OCI-LY7 (cell line): ENCODE results near the gene UBQLN1. TPM values are rescaled to one million over a fixed set of nuclear protein-coding genes. Genes with fewer than 3 reads are reported as not detected.
"Not testable (repeated sequence)": the region's sequence is repeated elsewhere in the genome, so short reads cannot be mapped to it uniquely, and the experiment has no call there.

Experiments
- BruUV-seq: library from RNA; stranded (reverse); fragments of 400-500 nt; replicated peaks from 2 replicates; lab custom pipeline; 2021; lab: Mats Ljungman, UMichigan
- CTCF ChIA-PET: fragments of 300-600 bp; sonication (Branson Sonifier 250); formaldehyde crosslinking; loops from one replicate; lab custom pipeline; 2022; ENCODE audit warnings: antibody characterized with exemption; ENCODE audit not compliant: unreplicated experiment; lab: Charles Lee
- POLR2A ChIA-PET: fragments of 300-600 bp; sonication (Branson Sonifier 250); formaldehyde crosslinking; loops from one replicate; lab custom pipeline; 2022; ENCODE audit warnings: antibody characterized with exemption; lab: Charles Lee
- DNase-seq: peaks from one replicate; pipeline ENCODE4 v3.0.0-alpha.2; 2015; ENCODE audit warnings: low spot score
- H2AFZ ChIP-seq: fragments of 200-600 bp; sonication (generic), shearing (Covaris generic); 2 replicates; pipeline ENCODE4 v1.6.1; 2014; ENCODE audit warnings: mild to moderate bottlenecking, antibody characterized with exemption, low read length, moderate library complexity
- H3K27ac ChIP-seq: fragments of 200-600 bp; sonication (generic); 2 replicates; pipeline ENCODE4 v1.5.1; 2014; ENCODE audit warnings: mixed run types, low read depth, mild to moderate bottlenecking, moderate library complexity, low read length, inconsistent platforms; ENCODE audit not compliant: poor library complexity, severe bottlenecking
- H3K36me3 ChIP-seq: fragments of 200-600 bp; sonication (generic); 2 replicates; pipeline ENCODE4 v1.6.1; 2014; ENCODE audit warnings: mild to moderate bottlenecking, antibody characterized with exemption, low read length, moderate library complexity, mixed read lengths; ENCODE audit not compliant: insufficient read depth
- H3K4me1 ChIP-seq: fragments of 200-600 bp; sonication (generic); 2 replicates; pipeline ENCODE4 v1.5.1; 2014; ENCODE audit warnings: mild to moderate bottlenecking, low read length; ENCODE audit not compliant: insufficient read depth, poor library complexity, severe bottlenecking
- H3K4me2 ChIP-seq: fragments of 200-600 bp; sonication (generic); 2 replicates; pipeline ENCODE4 v1.6.1; 2014; ENCODE audit warnings: mild to moderate bottlenecking, low read length
- H3K4me3 ChIP-seq: fragments of 200-600 bp; sonication (generic); 2 replicates; pipeline ENCODE4 v1.5.1; 2014; ENCODE audit warnings: mild to moderate bottlenecking, low read depth, low read length; ENCODE audit not compliant: poor library complexity, severe bottlenecking
- H3K79me2 ChIP-seq: fragments of 200-600 bp; sonication (generic); 2 replicates; pipeline ENCODE4 v1.6.1; 2016; ENCODE audit warnings: low read depth, mild to moderate bottlenecking, low read length, moderate library complexity, mixed read lengths; ENCODE audit not compliant: insufficient read depth
- H3K9me2 ChIP-seq: fragments of 200-600 bp; sonication (generic); 2 replicates; pipeline ENCODE4 v1.6.1; 2016; ENCODE audit warnings: mild to moderate bottlenecking, low read length, mixed read lengths; ENCODE audit not compliant: insufficient read depth
- H3K9me3 ChIP-seq: fragments of 200-600 bp; sonication (generic); 2 replicates; pipeline ENCODE4 v1.6.1; 2014; ENCODE audit warnings: mild to moderate bottlenecking, mixed run types, low read length, mixed read lengths
- H4K20me1 ChIP-seq: fragments of 200-600 bp; sonication (generic); 2 replicates; pipeline ENCODE4 v1.6.1; 2014; ENCODE audit warnings: mild to moderate bottlenecking, antibody characterized with exemption, low read length, moderate library complexity, mixed read lengths; ENCODE audit not compliant: insufficient read depth
- CTCF ChIP-seq: fragments of 200-600 bp; sonication (generic); conservative IDR thresholded peaks from 2 replicates; pipeline ENCODE4 v1.5.1; 2014; ENCODE audit warnings: mild to moderate bottlenecking, antibody characterized with exemption, low read length, moderate library complexity, mixed read lengths
- EZH2phosphoT487 ChIP-seq: fragments of 200-600 bp; sonication (generic); IDR thresholded peaks from 2 replicates; pipeline ENCODE4 v1.6.1; 2018; ENCODE audit warnings: low read depth, borderline replicate concordance, mild to moderate bottlenecking, mixed run types, antibody characterized with exemption, low read length, moderate library complexity, mixed read lengths
- intact Hi-C: fragments of 100-400 bp; cut with micrococcal nuclease; formaldehyde crosslinking; loops from one replicate; pipeline ENCODE4 v1.10.0; 2022; ENCODE audit not compliant: unreplicated experiment
- total RNA-seq, 2 experiments: library from RNA; depleted of rRNA in 1 of 2; stranded (reverse); fragments of >200 nt in 1 of 2; shearing (Covaris generic) in 1 of 2; gene quantifications; 2 replicates each; pipeline ENCODE4 v1.2.3, GENCODE V29; 2014 to 2022

UBQLN1 gene
- total RNA-seq, 2 experiments from 2014 or later: 115 to 179 TPM

DNA sequence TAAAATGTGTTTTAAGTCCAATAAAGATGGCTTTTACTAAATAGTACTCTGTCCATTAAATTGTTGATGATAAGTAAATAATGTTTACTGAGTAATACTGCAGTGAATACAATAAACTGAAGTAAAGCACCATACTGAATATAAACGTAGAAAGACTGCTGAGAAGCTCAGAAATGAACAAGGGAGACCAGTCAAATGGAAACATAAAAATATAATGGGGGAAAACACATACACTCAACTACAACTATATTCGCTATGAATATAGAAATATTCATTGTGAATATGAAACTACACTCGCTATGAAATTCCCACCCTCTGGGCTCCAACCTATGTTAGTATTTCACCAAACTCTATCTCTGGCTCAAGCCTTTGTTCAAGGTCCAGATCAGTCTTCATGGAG, 41.9 kb upstream of the UBQLN1 start:
- Histone ChIP-seq H3K4me3 (no peak overlapping the region), H3K79me2 (no peaks in the 10 kb centered on the region), H3K36me3 (no peaks in the 10 kb centered on the region), H3K4me2 (no peak overlapping the region), H3K4me1 (peaks cover 5% of the 10 kb centered on the region), H4K20me1 (no peaks in the 10 kb centered on the region), H3K27ac (no peak overlapping the region), H2AFZ (no peak overlapping the region), H3K9me2 (no peaks in the 10 kb centered on the region), H3K9me3 (no peaks in the 10 kb centered on the region)
- DNase-seq: no peak
- ChIA-PET POLR2A (no interaction called here), CTCF (no interaction called here)
- no TSS peak for BruUV-seq
- intact Hi-C loops: no loop called here
- TF ChIP-seq EZH2phosphoT487 (no peak), CTCF (no peak)

- no peaks in the 10 kb centered on the region for H3K9me2 ChIP-seq
- no peaks in the 10 kb centered on the region for H4K20me1 ChIP-seq
- no peaks in the 10 kb centered on the region for H3K4me1 ChIP-seq
- no peak overlapping the region for H2AFZ ChIP-seq
- intact Hi-C loops: no loop called here
- no peak overlapping the region for H3K4me3 ChIP-seq
- no peak for TF ChIP-seq CTCF
- no peak for TF ChIP-seq EZH2phosphoT487
- no peak overlapping the region for H3K4me2 ChIP-seq
- ChIA-PET CTCF (no interaction called here), POLR2A (no interaction called here)
- H3K27ac ChIP-seq: no peak overlapping the region
- H3K36me3 ChIP-seq: no peaks in the 10 kb centered on the region
- no peak for DNase-seq
- no peaks in the 10 kb centered on the region for H3K9me3 ChIP-seq
- BruUV-seq: no TSS peak
- no peaks in the 10 kb centered on the region for H3K79me2 ChIP-seq
These were observed 36.4 kb upstream of the UBQLN1 start for GRCh38 chr9:83744206-83744605.

DNA sequence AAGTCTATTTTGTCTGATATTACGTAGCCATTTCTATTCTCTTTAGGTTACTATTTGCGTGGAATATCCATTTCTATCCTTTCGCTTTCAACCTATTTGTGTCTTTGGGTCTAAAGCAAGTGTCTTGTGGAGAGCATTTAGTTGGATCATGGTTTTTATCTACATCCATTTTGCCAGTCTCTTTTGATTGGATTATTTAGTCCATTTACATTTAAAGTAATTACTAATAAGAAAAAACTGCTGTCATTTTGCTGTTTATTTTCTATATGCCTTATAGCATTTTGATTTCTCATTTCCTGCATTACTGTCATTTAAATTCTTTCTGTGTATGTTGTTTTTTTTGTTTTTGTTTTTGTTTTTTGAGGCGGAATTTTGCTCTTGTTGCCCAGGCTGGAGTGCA, 26.0 kb upstream of the UBQLN1 start:
- no peak for DNase-seq
- Histone ChIP-seq H3K9me3 (no peaks in the 10 kb centered on the region), H4K20me1 (no peaks in the 10 kb centered on the region), H3K36me3 (no peaks in the 10 kb centered on the region), H3K4me1 (no peaks in the 10 kb centered on the region), H3K4me2 (no peak overlapping the region), H3K9me2 (no peaks in the 10 kb centered on the region), H3K79me2 (no peaks in the 10 kb centered on the region), H3K27ac (no peak overlapping the region), H3K4me3 (no peak overlapping the region), H2AFZ (no peak overlapping the region)
- CTCF ChIA-PET: no interaction called here
- BruUV-seq: no TSS peak
- no peak for TF ChIP-seq CTCF
- TF ChIP-seq EZH2phosphoT487: no peak
- POLR2A ChIA-PET: no interaction called here
- intact Hi-C loops: no loop called here

GRCh38 chr9:83728591-83729368, 21.0 kb upstream of the UBQLN1 start:
- H3K9me3 ChIP-seq, POLR2A ChIA-PET, H2AFZ ChIP-seq, H3K27ac ChIP-seq, H3K9me2 ChIP-seq, H3K4me2 ChIP-seq, H4K20me1 ChIP-seq, H3K4me3 ChIP-seq, DNase-seq, intact Hi-C loops, H3K79me2 ChIP-seq, H3K36me3 ChIP-seq, BruUV-seq, H3K4me1 ChIP-seq, CTCF ChIA-PET: not testable (repeated sequence)
